ENCODE data around the gene RHAG.
"Not testable (repeated sequence)": the region's sequence is repeated elsewhere in the genome, so short reads cannot be mapped to it uniquely, and the experiment has no call there.

The RHAG gene

DNA sequence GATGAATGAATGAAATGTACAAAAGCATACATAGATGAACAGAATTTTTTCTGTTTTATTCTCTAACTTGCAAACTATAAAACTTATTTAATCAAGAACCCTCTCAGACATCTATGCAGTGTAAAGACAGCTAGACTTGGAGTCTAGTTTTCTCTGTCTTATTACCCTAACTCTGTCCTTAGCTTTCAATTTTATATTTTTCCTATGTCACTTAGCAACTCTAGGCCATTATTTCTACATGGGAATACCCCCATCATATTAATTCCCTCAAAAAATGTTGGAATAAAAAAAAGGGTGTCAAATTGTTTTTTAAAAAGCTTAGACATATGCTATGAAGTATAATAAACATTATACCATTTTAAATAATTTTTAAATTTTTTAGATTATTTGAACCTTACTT, 1.2 kb downstream of the RHAG start:
- DNase-seq, result no peak

DNA sequence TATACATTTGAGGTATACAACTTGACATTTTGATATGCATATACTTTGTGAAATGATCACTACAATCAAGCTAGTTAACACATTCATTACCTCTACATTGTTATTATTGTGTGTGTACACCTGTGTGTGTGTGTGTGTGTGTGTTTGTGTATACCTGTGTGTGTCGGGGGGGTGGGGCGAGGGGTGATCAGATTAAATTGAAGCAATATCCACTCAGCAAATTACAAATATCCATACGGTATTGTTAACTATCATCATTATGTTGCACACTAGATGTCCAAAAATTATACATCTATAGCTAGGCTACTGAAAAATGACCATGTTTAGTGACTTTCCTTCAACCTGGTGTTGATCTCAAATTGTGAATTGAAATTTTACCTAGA, 1.8 kb downstream of the RHAG start:
- DNase-seq, result no peak

DNA sequence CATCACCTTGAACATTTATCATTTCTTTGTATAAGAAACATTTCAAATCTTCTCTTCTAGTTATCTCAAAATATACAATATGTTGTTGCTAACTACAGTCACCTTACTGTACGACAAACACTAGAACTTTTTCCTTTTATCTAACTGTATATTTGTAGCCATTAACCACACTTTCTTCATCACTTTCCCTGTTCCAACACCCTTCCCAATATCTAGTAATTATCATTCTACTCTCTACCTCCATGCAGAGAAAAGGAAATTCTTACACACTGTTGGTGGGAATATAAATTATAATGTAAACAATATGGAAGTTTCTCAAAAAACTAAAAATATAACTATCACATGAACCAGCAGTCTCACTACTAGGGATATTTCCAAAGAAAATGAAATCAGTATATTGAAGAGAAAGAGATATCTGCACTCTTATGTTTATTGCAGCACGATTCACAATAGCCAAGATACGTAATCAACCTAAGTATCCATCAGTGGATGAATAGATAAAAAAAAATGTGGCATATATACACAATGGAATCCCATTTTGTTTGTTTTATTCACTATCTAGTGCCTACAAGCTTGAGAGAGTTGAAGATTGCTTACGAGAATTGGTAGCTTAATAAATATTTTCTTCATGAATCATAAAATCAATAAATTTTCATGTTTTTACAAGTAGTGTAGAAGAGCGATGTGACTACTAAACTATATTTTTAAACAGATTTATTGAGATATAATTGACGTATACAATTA, 2.4 kb downstream of the RHAG start:
- DNase-seq, result no peak

DNA sequence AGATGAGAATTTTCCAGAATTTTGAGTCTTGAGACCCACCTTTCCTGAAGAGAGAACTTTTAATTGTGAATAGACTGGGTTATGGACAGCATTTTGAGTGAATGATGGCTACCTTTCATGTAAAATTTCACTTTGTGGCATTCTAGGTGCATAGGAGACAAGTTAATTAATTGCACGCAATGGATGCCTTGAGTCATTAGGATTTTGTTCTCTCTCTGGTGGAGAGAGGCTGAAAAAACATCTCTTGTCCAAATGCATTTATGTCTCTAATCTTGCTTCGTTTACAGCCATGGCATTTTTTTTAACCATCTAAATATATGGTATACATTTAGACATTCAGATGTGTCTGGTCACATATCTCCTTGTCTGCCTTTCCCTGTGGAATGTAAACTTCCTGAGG, 3.1 kb downstream of the RHAG start:
- no peak for DNase-seq

DNA sequence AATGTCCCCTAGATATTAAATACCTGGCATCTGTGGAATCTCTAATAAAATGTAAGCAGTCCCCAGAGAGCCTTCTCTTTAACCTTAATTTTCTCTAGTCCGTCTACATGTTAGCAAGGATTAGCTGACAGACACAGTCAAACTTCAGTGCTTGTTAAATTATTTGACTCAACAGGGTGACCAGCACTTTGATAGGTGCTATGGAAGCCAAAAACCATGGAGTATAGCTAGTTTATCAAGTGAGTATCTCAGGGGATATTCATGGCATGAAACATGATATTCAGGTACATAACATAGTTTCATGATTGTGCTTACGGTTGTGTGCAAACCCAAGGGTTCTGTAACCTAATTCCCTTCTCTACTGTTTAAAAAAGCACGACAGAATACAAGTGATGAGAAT, 3.9 kb downstream of the RHAG start:
- no peak for DNase-seq

DNA sequence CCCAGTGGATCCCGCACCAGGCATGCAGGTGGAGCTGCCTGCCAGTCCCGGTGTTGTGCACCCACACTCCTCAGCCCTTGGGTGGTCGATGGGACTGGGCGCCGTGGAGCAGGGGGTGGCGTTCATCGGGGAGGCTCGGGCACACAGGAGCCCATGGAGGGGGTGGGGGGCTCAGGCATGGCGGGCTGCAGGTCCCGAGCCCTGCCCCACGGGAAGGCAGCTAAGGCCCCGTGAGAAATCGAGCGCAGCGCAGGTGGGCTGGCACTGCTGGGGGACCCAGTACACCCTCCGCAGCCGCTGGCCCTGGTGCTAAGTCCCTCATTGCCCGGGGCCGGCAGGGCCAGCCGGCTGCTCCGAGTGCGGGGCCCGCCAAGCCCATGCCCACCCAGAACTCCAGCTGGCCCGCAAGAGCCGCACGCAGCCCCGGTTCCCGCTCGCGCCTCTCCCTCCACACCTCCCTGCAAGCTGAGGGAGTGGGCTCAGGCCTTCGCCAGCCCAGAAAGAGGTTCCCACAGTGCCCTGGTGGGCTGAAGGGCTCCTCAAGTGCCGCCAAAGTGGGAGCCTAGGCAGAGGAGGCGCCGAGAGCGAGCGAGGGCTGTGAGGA, 7.1 kb downstream of the RHAG start:
- DNase-seq, result not testable (repeated sequence)

DNA sequence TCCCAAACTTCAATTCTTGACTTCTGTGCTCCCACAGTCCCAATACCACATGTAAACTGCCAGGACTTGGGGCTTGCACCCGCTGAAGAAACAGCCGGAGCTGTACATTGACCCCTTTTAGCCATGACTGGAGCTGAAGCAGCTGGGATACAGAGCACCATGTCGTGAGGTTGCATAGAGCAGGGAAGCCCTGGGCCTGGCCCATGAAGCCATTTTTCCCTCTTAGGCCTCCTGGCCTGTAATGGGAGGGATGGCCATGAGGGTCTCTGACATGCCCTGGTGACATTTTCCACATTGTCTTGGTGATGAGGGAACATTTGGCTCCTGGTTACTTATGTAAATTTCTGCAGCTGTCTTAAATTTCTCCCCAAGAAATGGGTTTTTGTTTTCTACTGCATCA, 9.8 kb downstream of the RHAG start:
- DNase-seq, result no peak

DNA sequence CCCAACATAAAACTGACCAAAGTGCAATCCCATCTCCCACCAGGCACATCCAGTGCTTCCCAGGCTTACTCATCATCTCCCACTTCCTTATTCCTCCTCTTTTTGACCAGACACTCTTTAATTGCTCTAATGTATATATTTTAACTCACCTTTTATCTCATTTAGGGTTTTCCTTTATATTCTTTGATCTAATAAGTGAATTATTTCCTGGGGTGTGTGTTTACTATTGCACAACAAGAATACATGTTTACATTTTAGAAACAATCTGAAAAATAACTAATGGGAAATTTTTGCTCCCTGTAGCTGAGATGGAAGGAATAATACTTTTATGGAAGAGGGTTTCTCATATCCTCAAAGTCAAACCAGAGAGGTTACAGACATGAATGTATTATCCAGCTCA, 18.4 kb downstream of the RHAG start:
- DNase-seq, result no peak

DNA sequence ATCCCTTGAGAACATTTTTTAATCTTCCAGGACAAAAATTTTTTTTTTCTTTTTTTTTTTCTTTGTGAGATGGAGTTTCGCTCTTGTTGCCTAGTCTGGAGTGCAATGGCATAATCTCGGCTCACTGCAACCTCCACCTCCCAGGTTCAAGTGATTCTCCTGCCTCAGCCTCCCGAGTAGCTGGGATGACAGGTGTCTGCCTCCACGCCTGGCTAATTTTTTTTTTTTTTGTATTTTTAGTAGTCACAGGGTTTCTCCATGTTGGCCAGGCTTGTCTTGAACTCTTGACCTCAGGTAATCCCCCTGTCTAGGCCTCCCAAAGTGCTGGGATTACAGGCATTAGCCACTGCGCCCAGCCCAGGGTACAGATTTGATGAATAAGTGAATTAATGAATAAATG, 22.5 kb downstream of the RHAG start:
- not testable (repeated sequence) for DNase-seq

DNA sequence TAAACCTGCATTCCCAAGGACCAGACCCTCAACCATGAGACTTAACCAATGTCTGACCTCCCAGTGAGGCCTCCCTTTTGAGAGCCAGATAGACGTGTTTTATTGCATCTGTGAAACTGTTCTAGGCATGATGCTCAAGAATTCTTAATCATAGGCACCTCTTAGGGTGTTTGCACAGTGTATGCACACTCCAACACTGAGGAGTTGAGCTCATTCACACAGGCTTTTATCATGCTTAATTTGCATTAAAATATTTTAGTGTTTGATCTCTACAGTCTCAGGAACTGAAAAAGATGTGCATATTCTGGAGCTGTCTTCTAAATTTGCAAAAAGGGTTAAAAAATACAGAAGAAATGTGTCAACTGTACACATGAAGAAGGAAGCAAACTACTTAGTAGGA, 27.4 kb downstream of the RHAG start:
- no peak for DNase-seq

DNA sequence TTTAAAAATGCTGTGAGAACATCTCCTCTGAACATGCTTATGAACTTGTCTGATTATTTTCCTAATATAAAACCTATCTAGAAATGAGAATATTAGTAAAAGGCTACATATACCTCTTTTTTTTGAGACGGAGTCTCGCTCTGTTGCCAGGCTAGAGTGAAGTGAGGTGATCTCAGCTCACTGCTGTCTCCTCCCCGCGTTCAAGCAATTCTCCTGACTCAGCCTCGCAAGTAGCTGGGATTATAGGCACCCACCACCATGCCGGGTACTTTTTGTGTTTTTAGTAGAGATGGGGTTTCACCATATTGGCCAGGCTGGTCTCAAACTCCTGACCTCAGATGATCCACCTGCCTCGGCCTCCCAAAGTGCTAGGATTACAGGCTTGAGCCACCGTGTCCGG, 28.4 kb downstream of the RHAG start:
- DNase-seq, result not testable (repeated sequence)

DNA sequence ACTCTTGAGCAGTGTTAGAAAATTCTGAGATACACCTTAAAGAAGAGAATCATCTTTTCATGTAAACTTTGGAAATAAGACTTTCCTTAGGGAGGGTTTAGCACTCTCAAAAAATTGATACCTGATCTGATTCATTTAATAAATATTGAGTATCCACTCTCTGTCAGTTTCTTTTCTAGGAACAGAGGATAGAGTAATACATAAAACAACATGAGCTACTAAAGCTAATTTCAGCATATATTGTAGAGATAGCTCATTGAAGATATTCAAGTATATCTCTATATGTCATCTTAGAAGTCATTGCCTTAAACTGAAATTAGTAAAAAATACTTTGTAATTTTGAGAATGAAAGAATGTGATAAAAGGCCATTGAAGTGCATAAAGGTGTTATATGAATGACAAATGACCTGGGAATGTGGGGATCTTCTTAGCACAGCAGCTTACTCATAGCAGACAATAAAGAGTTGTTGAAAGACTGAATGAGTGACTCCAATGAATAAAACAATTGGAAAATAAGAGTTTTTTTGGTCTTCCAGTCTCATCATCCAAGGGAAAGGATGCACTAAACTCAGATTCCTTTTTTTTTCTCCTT, 29.2 kb downstream of the RHAG start:
- DNase-seq, result no peak

DNA sequence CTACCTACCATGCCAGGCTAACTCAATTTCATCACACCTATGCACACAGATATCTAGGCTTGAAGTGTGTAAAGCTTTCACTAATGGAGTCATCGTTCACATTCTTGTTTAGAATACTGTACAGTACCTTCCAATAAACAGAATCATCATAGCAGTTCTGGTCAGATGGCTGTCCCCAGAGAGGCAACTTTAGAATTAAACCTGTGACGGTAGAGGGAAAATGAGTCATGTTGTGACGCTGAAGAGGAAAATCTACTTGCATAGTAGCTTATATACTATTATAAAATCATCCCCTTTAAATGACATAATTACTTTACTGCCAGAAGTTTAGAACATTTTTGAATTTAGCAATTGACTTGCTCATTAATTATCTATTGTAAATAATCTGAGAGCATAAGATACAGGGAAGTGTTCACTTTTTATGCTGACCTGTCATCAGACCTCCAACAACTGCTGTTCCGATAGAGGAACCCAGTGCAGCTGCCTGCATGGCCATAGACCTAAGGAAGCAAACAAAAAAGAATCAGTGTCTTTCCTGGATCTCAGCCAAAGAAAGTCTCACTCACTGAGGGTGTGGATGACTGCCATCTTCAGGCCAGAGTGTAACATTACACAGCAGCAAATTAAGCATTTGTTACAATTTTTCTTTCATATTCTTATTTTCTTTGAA, 29.8 kb downstream of the RHAG start:
- no peak for DNase-seq

DNA sequence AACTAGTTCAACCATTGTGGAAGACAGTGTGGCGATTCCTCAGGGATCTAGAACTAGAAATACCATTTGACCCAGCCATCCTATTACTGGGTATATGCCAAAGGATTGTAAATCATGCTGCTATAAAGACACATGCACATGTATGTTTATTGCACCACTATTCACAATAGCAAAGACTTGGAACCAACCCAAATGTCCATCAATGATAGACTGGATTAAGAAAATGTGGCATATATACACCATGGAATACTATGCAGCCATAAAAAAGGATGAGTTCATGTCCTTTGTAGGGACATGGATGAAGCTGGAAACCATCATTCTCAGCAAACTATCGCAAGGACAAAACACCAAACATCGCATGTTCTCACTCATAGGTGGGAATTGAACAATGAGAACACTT, 32.6 kb downstream of the RHAG start:
- DNase-seq, result not testable (repeated sequence)

DNA sequence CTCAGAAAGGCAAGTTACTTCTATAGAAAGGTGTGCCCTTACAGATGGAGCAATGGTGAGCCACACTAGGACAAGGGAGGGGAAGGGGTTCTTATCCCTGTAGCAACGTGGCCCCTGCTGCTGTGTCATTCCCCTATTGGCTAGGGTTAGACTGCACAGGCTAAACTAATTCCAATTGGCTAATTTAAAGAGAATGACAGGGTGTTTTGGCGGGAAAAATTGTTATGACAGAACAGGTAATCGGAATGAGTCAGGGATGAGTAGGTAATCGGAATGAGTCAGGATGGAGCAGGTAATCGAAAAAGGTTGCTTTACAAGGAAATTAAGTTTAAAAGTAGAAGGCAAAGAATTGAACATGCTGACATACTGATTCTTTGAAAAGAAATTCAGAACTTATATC, 49.4 kb downstream of the RHAG start:
- DNase-seq, result not testable (repeated sequence)

DNA sequence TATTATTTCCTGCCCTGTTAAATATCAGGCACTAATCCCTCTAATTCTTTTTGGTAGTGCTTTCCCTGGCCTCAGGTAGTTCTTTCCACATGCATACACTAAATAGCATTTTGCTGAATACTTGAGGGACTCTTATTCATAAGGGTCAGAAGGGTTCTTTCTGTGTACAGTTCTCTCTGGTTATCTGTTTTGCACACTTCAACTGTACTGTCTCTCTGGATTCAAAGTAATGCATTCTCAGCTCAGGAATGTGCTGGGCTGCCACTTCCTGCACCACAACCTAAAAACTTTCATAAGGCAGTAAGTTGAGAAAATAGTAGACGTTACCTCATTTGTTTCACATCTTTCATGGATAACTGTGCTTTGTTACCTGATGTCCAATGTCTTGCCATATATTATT, 54.1 kb downstream of the RHAG start:
- no peak for DNase-seq

DNA sequence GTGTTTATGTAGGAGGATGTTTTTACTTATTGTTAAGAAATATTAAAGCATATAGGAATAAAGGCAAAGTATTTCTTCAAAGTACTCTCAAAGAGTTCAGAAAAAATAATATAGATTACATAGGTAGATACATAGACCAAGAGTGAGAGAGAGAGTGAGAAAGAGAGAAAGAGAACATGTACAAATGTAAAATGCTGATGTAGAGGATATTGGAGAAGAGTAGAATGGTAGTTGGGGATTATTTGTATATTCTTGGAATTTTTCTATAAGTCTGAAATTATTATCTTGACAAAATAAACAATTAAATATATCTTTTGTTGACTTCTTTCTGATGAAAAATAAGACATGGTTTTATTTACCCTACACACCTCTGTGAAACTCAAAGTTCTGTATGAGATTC, 57.0 kb downstream of the RHAG start:
- DNase-seq, result no peak

DNA sequence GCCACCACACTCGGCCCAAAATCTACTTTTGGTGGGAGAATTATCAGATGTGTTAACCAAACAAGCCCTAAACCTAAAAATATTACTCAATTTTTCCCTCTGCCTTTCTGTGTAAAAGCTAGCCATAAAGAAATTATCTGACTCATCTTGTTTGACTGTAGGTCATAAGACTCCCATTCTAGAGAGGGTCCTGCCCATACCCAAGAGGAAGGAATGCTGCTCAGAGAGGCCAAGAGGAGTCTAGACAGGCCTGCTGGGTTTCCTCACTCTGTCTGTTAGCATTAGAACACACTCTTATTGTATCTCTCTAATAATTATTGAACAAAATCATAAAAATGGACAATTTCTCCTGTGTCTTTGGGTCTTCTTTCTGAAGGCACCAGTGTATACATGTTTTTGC, 60.0 kb downstream of the RHAG start:
- no peak for DNase-seq

DNA sequence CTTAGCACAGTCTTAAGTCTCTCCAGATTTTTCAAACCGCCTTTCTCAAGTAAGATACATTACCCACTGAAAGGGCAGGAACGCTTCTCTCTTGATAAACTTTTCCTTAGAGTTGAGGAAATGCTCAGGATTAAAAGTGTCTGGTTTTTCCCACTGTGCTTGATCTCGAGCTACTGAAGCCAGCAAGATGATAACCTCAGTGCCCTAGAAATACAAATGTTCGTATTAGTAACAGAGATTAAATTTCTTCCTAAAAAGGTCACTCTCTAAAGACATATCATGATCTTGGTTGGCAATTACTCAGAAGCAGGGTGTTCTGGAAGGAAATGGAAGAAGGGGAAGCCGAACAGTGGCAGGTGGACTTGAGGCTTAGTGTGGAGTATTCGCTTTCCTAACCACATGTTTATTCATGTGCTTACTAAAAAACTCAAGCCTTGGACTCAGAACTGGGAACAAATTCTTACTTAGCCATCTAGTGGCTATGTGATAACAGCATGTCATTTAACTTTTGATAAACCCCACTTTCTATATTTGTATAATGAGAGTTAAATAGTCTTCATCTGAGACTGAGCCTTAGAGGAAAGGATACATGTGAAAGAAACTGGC, 66.1 kb downstream of the RHAG start:
- no peak for DNase-seq

DNA sequence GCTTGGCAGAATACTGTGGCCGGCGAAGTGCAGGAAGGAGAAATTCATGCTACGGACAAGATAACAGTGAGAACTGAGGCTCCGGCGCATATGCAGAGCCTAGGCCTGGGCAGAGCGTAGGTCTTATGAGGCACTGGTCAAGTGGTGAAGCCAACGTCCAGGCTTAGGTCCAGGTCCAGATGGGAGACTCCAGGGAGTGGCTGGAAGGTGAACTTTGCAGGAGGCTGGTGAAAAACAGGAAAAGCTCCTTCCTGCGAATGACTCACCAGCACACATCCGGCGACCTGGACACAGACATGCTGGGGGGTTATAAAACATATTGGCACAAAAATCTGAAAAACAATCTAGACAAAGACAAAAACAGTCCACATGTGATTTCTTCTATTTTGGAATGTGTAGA, 70.8 kb downstream of the RHAG start:
- no peak for DNase-seq

DNA sequence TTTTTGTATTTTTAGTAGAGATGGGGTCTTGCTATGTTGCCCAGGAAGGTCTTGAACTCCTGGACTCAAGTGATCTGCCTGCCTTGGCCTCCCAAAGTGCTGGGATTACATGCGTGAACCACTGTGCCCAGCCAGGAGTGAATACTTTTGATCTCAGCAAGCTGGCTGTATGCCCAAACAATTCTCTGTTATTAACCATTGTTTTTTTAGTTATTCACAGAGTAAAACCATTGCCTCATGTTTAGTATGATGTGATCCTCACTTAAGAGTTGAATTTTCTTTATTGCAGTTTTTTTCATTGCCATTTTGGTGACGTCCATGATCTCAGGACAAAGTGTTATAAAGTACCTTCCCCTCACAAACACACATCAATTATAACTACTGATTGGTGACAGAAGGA, 71.4 kb downstream of the RHAG start:
- DNase-seq, result no peak

DNA sequence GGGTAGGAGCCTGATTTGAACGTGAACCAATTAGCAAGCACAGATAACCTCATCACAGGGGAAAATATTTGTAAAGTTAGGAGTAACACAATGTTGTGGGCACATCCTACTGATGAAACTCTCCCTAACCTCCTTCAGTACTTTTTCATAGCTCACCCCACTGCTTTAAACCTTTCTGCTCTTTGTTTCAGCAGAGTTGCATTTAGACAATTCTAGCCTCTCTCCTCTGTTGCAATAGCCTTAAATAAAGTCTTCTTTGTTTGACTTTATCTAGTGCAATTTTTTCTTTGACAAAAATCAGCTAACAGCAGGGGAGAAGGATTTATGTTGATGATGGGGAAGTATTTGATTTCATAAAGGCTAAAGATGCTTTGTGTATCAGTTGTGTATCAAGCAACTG, 72.1 kb downstream of the RHAG start:
- no peak for DNase-seq

DNA sequence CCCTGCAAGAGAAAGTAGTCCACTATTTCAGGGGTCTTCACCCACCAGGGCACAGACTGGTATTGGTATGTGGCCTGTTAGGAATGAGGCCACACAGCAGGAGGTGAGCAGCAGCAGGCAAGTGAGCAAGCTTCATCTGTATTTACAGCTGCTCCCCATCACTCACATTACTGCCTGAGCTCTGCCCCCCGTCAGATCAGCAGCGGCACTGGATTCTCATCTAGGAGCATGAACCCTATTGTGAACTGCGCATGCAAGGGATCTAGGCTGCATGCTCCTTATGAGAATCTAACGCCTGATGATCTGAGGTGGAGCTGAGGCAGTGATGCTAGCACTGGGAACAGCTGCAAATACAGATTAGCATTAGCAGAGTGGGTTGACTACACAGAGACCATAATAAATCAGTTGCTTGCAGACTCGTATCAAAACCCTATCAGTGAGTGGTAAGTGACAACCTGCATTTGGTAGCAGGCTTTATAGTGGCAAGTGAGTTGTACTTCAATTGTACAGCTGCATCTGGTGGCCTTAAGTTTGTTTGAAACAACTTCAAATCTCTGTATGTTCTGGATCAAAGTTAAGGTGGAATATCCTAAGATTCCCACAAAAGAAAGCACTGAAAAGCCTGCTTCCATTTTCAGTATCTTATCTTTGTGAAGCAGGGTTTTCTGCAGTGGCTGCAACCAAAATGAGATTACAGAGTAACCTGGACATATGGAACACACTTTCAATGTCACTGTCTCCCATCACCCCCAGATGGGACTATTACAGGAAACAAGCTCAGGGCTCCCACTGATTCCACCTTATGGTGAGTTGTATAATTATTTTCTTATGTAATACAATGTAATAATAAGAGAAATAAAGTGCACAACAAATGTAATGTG, 73.4 kb downstream of the RHAG start:
- DNase-seq, result no peak
